ENCODE measurements around the gene BEAN1. TPM values are rescaled to one million over a fixed set of nuclear protein-coding genes. Genes with fewer than 3 reads are reported as not detected.
"Not testable (repeated sequence)": the region's sequence is repeated elsewhere in the genome, so short reads cannot be mapped to it uniquely, and the experiment has no call there.

Gene BEAN1
- total RNA-seq, 4 donors from 2014 or later = 0.72 to 4.8 (median 2.5) TPM

DNA sequence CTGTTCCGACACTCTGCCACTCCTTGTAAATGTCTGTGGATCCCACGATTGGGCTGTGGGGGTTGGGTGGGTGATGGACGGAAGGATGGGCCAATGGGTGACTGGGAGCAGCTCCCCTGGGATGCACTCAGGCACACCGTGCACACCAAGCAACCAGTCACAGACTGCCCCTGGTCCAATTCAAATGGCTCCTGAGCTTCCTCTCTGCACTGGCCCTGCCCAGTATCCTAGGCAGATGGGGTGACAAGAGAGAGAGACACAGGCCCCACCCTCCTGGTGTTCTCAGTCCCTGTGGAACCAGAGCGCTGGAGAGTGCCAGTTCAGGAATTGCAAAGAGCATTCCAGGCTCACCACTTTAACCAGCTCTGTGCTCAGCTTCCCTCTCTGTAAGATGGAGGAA is 32.8 kb downstream of the BEAN1 start:
- peak in 1 of 2 donors; percentile 45 for DNase-seq (ENCODE audit: low spot score in 2 of 2)
- Histone ChIP-seq H3K4me1 (no peaks in the 10 kb centered on the region), H3K4me3 (no peak overlapping the region), H3K27me3 (peaks cover 22% of the 10 kb centered on the region), H3K27ac (no peak overlapping the region), H3K36me3 (no peaks in the 10 kb centered on the region), H3K9me3 (no peaks in the 10 kb centered on the region)
- TF ChIP-seq POLR2A (IDR thresholded peaks at IDR 0.05) (no peak), EP300 (IDR thresholded peaks at IDR 0.05) (no peak), POLR2AphosphoS5 (IDR thresholded peaks at IDR 0.05) (no peak)
- TF ChIP-seq, protein P1, sequence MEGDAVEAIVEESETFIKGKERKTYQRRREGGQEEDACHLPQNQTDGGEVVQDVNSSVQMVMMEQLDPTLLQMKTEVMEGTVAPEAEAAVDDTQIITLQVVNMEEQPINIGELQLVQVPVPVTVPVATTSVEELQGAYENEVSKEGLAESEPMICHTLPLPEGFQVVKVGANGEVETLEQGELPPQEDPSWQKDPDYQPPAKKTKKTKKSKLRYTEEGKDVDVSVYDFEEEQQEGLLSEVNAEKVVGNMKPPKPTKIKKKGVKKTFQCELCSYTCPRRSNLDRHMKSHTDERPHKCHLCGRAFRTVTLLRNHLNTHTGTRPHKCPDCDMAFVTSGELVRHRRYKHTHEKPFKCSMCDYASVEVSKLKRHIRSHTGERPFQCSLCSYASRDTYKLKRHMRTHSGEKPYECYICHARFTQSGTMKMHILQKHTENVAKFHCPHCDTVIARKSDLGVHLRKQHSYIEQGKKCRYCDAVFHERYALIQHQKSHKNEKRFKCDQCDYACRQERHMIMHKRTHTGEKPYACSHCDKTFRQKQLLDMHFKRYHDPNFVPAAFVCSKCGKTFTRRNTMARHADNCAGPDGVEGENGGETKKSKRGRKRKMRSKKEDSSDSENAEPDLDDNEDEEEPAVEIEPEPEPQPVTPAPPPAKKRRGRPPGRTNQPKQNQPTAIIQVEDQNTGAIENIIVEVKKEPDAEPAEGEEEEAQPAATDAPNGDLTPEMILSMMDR (IDR thresholded peaks at IDR 0.05) = no peak
- 38% methylated on average over 5 of the region's 5 CpGs for WGBS

DNA sequence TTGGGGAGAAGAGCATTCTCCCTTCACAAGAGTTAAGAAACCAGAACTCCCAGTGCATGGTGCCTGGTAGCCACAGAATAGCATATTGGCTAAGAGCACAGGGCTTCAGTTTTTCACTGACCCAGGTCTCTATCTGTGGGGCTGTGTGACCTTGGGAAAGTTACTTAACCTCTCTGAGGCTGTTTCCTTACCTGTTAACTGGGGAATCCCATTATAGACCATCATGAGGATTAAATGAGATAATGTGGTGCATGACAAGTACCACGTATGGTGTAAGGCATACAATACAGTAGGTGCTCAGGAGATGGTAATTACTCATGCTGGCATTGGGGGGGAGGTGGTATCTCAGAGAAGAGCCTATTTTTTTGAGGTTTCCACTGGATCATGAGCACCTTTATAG is 33.6 kb downstream of the BEAN1 start:
- no peaks in the 10 kb centered on the region for H3K9me3 ChIP-seq
- TF ChIP-seq, protein P1 (IDR thresholded peaks at IDR 0.05) = no peak
- TF ChIP-seq POLR2AphosphoS5 (IDR thresholded peaks at IDR 0.05) (no peak), EP300 (IDR thresholded peaks at IDR 0.05) (no peak), POLR2A (IDR thresholded peaks at IDR 0.05) (no peak)
- WGBS = 92% methylated on average over 1 of the region's 1 CpG
- DNase-seq (ENCODE audit: low spot score in 2 of 2) = no peak
- peaks cover 22% of the 10 kb centered on the region for H3K27me3 ChIP-seq
- no peak overlapping the region for H3K4me3 ChIP-seq
- H3K4me1 ChIP-seq = no peaks in the 10 kb centered on the region
- H3K27ac ChIP-seq = no peak overlapping the region
- no peaks in the 10 kb centered on the region for H3K36me3 ChIP-seq

DNA sequence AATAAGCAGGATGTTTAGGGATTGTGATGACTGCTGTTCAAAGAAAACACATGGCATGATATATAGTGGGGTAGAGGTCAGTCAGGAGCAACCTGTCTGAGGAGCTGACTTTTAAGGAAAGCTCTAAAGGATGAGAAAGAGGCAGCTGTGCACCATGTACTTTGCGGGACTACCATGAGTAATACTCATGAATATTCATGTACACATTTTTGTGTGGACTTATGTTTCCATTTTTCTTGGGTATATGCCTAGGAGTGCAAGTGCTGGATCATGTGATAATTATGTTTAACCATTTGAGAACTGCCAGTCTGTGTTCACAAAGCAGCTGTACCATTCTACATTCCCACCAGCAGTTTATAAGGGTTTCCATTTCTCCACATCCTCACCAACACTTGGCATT is 35.8 kb downstream of the BEAN1 start:
- WGBS = 41% methylated on average over 1 of the region's 1 CpG
- peaks cover 22% of the 10 kb centered on the region for H3K27me3 ChIP-seq
- H3K4me3 ChIP-seq = no peak overlapping the region
- no peak for DNase-seq (ENCODE audit: low spot score in 2 of 2)
- no peaks in the 10 kb centered on the region for H3K36me3 ChIP-seq
- H3K27ac ChIP-seq = no peak overlapping the region
- no peaks in the 10 kb centered on the region for H3K9me3 ChIP-seq
- no peaks in the 10 kb centered on the region for H3K4me1 ChIP-seq
- TF ChIP-seq POLR2AphosphoS5 (IDR thresholded peaks at IDR 0.05) = no peak
- TF ChIP-seq EP300 (IDR thresholded peaks at IDR 0.05) = no peak
- TF ChIP-seq POLR2A (IDR thresholded peaks at IDR 0.05) = no peak
- TF ChIP-seq, protein P1 (IDR thresholded peaks at IDR 0.05) = no peak

DNA sequence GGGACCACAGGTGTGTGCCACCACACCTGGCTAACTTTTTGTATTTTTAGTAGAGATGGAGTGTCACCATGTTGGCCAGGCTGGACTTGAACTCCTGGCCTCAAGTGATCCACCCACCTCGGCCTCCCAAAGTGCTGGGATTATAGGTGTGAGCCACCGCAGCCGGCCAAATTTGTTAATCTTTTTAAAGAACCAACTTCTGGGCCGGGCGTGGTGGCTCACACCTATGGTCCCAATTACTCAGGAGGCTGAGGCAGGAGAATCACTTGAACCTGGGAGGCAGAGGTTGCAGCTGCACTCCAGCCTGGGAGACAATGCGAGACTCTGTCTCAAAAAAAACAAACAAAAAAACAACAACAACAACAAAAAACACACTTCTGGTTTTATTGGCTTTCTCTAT is 38.9 kb downstream of the BEAN1 start:
- H3K4me3 ChIP-seq, H3K9me3 ChIP-seq, H3K27ac ChIP-seq, H3K36me3 ChIP-seq, H3K27me3 ChIP-seq, H3K4me1 ChIP-seq: not testable (repeated sequence)
- peak in 1 of 2 donors; percentile 49 for DNase-seq (ENCODE audit: low spot score in 2 of 2)
- 90% methylated on average over 6 of the region's 6 CpGs for WGBS

DNA sequence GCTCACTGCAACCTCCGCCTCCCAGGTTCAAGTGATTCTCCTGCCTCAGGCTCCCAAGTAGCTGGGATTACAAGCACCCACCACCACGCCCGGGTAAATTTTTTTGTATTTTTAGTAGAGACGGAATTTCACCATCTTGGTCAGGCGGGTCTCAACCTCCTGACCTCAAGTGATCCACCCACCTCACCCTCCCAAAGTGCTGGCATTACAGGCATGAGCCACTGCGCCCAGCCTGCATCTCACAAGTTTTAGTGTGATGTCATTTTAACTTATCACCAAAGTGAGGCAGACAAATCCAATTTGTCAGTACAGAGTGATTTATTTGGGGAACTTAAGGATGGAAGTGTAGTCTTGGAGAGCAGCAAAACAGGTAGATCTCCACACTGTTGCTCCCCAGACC is 39.5 kb downstream of the BEAN1 start:
- not testable (repeated sequence) for H3K4me1 ChIP-seq, H3K27me3 ChIP-seq, H3K27ac ChIP-seq, H3K36me3 ChIP-seq, H3K9me3 ChIP-seq, H3K4me3 ChIP-seq
- WGBS = 93% methylated on average over 6 of the region's 6 CpGs
- DNase-seq (ENCODE audit: low spot score in 2 of 2) = peak in 1 of 2 donors; percentile 41

DNA sequence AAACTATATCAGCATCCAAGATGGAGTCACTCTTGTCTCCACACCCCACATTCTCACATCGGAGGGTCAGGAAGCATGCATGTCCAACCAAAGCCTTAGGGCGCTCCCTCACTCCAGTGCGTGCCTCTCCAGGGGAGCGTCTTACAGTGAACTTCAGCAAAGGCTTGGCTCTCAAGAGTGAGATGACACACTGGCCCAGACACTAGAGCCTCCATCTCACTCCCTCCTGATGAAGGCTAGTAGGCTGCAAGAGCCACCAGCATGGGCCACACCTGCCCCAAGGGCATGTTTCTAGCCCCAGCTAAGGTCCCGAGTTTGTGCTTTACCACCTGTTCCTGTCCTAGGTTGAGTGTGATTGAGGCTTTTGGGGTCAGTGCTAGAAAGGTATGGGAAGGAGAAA is 40.5 kb downstream of the BEAN1 start:
- H3K27me3 ChIP-seq = no peaks in the 10 kb centered on the region
- H3K9me3 ChIP-seq = no peaks in the 10 kb centered on the region
- no peak overlapping the region for H3K4me3 ChIP-seq
- TF ChIP-seq POLR2A (IDR thresholded peaks at IDR 0.05) (no peak), POLR2AphosphoS5 (IDR thresholded peaks at IDR 0.05) (no peak), EP300 (IDR thresholded peaks at IDR 0.05) (no peak)
- TF ChIP-seq, protein P1 (IDR thresholded peaks at IDR 0.05) = no peak
- H3K4me1 ChIP-seq = no peaks in the 10 kb centered on the region
- H3K27ac ChIP-seq = no peak overlapping the region
- WGBS = 86% methylated on average over 5 of the region's 5 CpGs
- DNase-seq (ENCODE audit: low spot score in 2 of 2) = no peak
- H3K36me3 ChIP-seq = no peaks in the 10 kb centered on the region

Measured in suprapubic skin (tissue), 4 donors.